ENCODE results near the gene ATP11A. TPM values are rescaled to one million over a fixed set of nuclear protein-coding genes. Genes with fewer than 3 reads are reported as not detected.

ATP11A gene
- total RNA-seq, 1 experiment from 2014 or later: 80.4 TPM

DNA sequence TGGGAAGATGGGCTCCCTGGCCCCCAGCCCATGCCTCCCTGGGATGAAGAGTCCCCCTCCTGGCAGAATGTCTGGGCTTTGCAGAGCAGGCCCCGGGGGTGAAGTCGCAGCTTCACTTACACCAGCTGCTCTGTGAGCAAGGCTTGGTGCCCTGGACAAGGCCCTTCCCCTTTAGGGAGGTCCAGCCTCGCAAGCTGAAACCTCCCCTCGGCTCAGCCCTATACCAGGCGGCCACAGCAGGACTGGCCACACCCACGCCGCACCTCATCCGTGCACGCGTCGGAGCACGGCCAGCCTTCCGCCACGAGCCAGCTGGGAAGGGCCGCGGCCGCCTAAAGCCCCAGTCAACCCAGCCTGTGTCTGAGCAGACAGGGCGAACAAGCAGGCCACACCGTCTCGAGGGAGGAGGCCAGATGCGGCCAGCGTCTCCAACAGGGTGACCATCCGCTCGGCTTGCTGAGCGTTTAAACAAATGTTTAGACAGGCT is 196.0 kb downstream of the ATP11A start:
- Histone ChIP-seq H2AFZ (ENCODE audit: low read depth, low read length, poor library complexity, severe bottlenecking) (no peak overlapping the region), H3K79me2 (ENCODE audit: insufficient read depth, low read length) (no peaks in the 10 kb centered on the region), H3K9me2 (ENCODE audit: insufficient read depth) (no peaks in the 10 kb centered on the region), H3K4me1 (ENCODE audit: control insufficient read depth in 1 of 2, insufficient read depth in 2 of 2, low read length in 2 of 2) (peaks cover 0 to 11% of the 10 kb centered on the region in 2 experiments; a peak in 3 of 4 replicates), H4K20me1 (ENCODE audit: insufficient read depth) (no peaks in the 10 kb centered on the region), H3K27ac (ENCODE audit: low read depth, low read length) (no peak overlapping the region), H3K27me3 (ENCODE audit: insufficient read depth, low read length) (no peaks in the 10 kb centered on the region), H3K36me3 (ENCODE audit: control insufficient read depth in 1 of 2, insufficient read depth in 2 of 2, low read length in 2 of 2) (peaks cover 6% of the 10 kb centered on the region in 2 experiments; a peak in 2 of 4 replicates), H3K9me3 (ENCODE audit: control insufficient read depth in 1 of 2, insufficient read depth in 1 of 2, low read depth in 1 of 2, low read length in 2 of 2) (no peaks in the 10 kb centered on the region), H3K9ac (ENCODE audit: low read length) (peak overlapping the region; percentile 34; the same call in 1 of the 2 replicates), H3K4me2 (ENCODE audit: low read length) (peak overlapping the region; percentile 68), H3K4me3 (replicated peaks in 1 of 2; ENCODE audit: low read depth in 1 of 2, low read length in 2 of 2) (peak overlapping the region; percentile 2 to 34; a peak in 3 of 4 replicates)
- no TSS peak for BruUV-seq (replicated peaks)
- ATAC-seq (peak; percentile 95), DNase-seq (ENCODE audit: low read depth, low spot score) (peak; percentile 37)
- intact Hi-C loops (cut with micrococcal nuclease): no loop called here
- TF ChIP-seq POLR2A (IDR thresholded peaks at IDR 0.05; ENCODE audit: borderline replicate concordance, extremely low read depth, insufficient read depth, insufficient read length) (no peak), ATF3 (IDR thresholded peaks at IDR 0.05) (no peak), JUND (IDR thresholded peaks at IDR 0.05) (no peak), POLR2AphosphoS5 (IDR thresholded peaks at IDR 0.05; ENCODE audit: low read depth, low read length) (peak; percentile 52; the same call in 1 of the 2 replicates), TCF7L2 (IDR thresholded peaks at IDR 0.05; ENCODE audit: borderline replicate concordance, extremely low read depth, insufficient read depth, insufficient read length) (no peak)
- TF ChIP-seq, protein P1, sequence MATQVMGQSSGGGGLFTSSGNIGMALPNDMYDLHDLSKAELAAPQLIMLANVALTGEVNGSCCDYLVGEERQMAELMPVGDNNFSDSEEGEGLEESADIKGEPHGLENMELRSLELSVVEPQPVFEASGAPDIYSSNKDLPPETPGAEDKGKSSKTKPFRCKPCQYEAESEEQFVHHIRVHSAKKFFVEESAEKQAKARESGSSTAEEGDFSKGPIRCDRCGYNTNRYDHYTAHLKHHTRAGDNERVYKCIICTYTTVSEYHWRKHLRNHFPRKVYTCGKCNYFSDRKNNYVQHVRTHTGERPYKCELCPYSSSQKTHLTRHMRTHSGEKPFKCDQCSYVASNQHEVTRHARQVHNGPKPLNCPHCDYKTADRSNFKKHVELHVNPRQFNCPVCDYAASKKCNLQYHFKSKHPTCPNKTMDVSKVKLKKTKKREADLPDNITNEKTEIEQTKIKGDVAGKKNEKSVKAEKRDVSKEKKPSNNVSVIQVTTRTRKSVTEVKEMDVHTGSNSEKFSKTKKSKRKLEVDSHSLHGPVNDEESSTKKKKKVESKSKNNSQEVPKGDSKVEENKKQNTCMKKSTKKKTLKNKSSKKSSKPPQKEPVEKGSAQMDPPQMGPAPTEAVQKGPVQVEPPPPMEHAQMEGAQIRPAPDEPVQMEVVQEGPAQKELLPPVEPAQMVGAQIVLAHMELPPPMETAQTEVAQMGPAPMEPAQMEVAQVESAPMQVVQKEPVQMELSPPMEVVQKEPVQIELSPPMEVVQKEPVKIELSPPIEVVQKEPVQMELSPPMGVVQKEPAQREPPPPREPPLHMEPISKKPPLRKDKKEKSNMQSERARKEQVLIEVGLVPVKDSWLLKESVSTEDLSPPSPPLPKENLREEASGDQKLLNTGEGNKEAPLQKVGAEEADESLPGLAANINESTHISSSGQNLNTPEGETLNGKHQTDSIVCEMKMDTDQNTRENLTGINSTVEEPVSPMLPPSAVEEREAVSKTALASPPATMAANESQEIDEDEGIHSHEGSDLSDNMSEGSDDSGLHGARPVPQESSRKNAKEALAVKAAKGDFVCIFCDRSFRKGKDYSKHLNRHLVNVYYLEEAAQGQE (IDR thresholded peaks at IDR 0.05; ENCODE audit: low read depth): no peak
- TF ChIP-seq, protein P2, sequence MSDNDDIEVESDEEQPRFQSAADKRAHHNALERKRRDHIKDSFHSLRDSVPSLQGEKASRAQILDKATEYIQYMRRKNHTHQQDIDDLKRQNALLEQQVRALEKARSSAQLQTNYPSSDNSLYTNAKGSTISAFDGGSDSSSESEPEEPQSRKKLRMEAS (IDR thresholded peaks at IDR 0.05): peak; percentile 59; the same call in 1 of the 2 replicates
- ChIA-PET CTCF (interaction anchor here (2.2 kb wide), 1 partner anchor 12 kb away, joined by 11 read pairs; no protein-coding TSS in a partner anchor), POLR2A (interaction anchor here (1.0 kb wide), 1 partner anchor 9 kb away, joined by 4 read pairs; no protein-coding TSS in a partner anchor), RAD21 (ENCODE audit: low non-redundant PET in 1 of 2, low total read pairs in 2 of 2, uncharacterized antibody in 2 of 2, unreplicated experiment in 2 of 2) (interaction anchor here in 1 of 2 experiments (0.5 kb wide), 1 partner anchor 8 kb away, joined by 7 read pairs; no protein-coding TSS in a partner anchor)

Data from HCT116 (cell line).